IMR-90 (cell line): Measurements from ENCODE around the gene TMEM61. TPM values are rescaled to one million over a fixed set of nuclear protein-coding genes. Genes with fewer than 3 reads are reported as not detected.

Source experiments
- ATAC-seq: fragments of 200-7000 bp; cut with Tn5 transposase; 2 replicates; pipeline ENCODE4 v1.9.1; 2020; ENCODE audit warnings: low read depth, mild to moderate bottlenecking, moderate library complexity
- BruUV-seq: library from RNA; stranded (reverse); fragments of 400-500 nt; replicated peaks from 2 replicates; lab custom pipeline; 2021; lab: Mats Ljungman, UMichigan
- CTCF ChIA-PET: fragments of 300-600 bp; formaldehyde crosslinking; extraction: SDS; loops from one replicate; lab custom pipeline; 2021; ENCODE audit warnings: antibody characterized with exemption; lab: Yijun Ruan, JAX
- POLR2A ChIA-PET: fragments of 300-600 bp; sonication (Branson Sonifier 250); formaldehyde crosslinking; loops from one replicate; lab custom pipeline; 2022; ENCODE audit warnings: antibody characterized with exemption; ENCODE audit not compliant: unreplicated experiment; lab: Charles Lee
- DNase-seq: peaks from one replicate; pipeline ENCODE4 v3.0.0; 2013
- H2AFZ ChIP-seq: replicated peaks from 2 replicates; pipeline ENCODE3; 2013; ENCODE audit warnings: low read length, mild to moderate bottlenecking; ENCODE audit not compliant: poor library complexity
- H2AK5ac ChIP-seq: 2 replicates; pipeline ENCODE4 v1.6.1; 2013; ENCODE audit warnings: low read depth, low read length, inconsistent platforms
- H2AK9ac ChIP-seq: replicated peaks from 2 replicates; pipeline ENCODE3; 2013; ENCODE audit warnings: mild to moderate bottlenecking, low read depth, low read length, moderate library complexity; ENCODE audit not compliant: poor library complexity
- H2BK120ac ChIP-seq: 2 replicates; pipeline ENCODE4 v1.6.1; 2013; ENCODE audit warnings: low read depth, low read length, inconsistent platforms
- H2BK15ac ChIP-seq: 3 replicates; pipeline ENCODE4 v1.6.1; 2013; ENCODE audit warnings: low read depth, low read length, inconsistent platforms
- H2BK20ac ChIP-seq: 2 replicates; pipeline ENCODE4 v1.6.1; 2013; ENCODE audit warnings: low read depth, mild to moderate bottlenecking, inconsistent platforms, low read length, moderate library complexity
- H2BK5ac ChIP-seq: 2 replicates; pipeline ENCODE4 v1.6.1; 2013; ENCODE audit warnings: mild to moderate bottlenecking, low read depth, low read length, inconsistent platforms; ENCODE audit not compliant: poor library complexity, severe bottlenecking
- H3K14ac ChIP-seq: replicated peaks from 2 replicates; pipeline ENCODE4 v1.6.1; 2013; ENCODE audit warnings: low read depth, low read length, inconsistent platforms
- H3K18ac ChIP-seq: 2 replicates; pipeline ENCODE4 v1.6.1; 2013; ENCODE audit warnings: low read depth, low read length, control low read depth
- H3K23ac ChIP-seq: 2 replicates; pipeline ENCODE4 v1.6.1; 2013; ENCODE audit warnings: low read depth, low read length, inconsistent platforms
- H3K27ac ChIP-seq: 2 replicates; pipeline ENCODE4 v1.5.1; 2013; ENCODE audit warnings: mild to moderate bottlenecking, control low read depth, low read length; ENCODE audit not compliant: insufficient read depth
- H3K27me3 ChIP-seq: 2 replicates; pipeline ENCODE4 v1.6.1; 2013; ENCODE audit warnings: low read length; ENCODE audit not compliant: control insufficient read depth, insufficient read depth
- H3K36me3 ChIP-seq: 2 replicates; pipeline ENCODE4 v1.6.1; 2013; ENCODE audit warnings: low read length, mixed read lengths; ENCODE audit not compliant: control insufficient read depth, insufficient read depth
- H3K4ac ChIP-seq: 2 replicates; pipeline ENCODE4 v1.6.1; 2013; ENCODE audit warnings: low read depth, low read length, inconsistent platforms
- H3K4me1 ChIP-seq: 2 replicates; pipeline ENCODE4 v1.6.1; 2013; ENCODE audit warnings: low read length, mixed read lengths; ENCODE audit not compliant: control insufficient read depth, insufficient read depth
- H3K4me2 ChIP-seq: 2 replicates; pipeline ENCODE4 v1.6.1; 2013; ENCODE audit warnings: low read depth, mild to moderate bottlenecking, control low read depth, low read length, moderate library complexity
- H3K4me3 ChIP-seq: 2 replicates; pipeline ENCODE4 v1.5.1; 2013; ENCODE audit warnings: low read depth, mild to moderate bottlenecking, control low read depth, low read length, moderate library complexity; ENCODE audit not compliant: insufficient read depth
- H3K56ac ChIP-seq: 2 replicates; pipeline ENCODE4 v1.6.1; 2013; ENCODE audit warnings: low read length, inconsistent platforms; ENCODE audit not compliant: insufficient read depth; ENCODE audit errors: extremely low read depth
- H3K79me1 ChIP-seq, 2 experiments: 2 replicates each; pipeline ENCODE4 v1.6.1; 2013; ENCODE audit warnings: low read length in 2 of 2, inconsistent platforms in 1 of 2, low read depth in 1 of 2
- H3K9ac ChIP-seq: 2 replicates; pipeline ENCODE4 v1.6.1; 2013; ENCODE audit warnings: low read depth, low read length, control low read depth
- H3K9me1 ChIP-seq: 2 replicates; pipeline ENCODE4 v1.6.1; 2013; ENCODE audit warnings: low read length, inconsistent platforms; ENCODE audit not compliant: insufficient read depth
- H3K9me3 ChIP-seq: 2 replicates; pipeline ENCODE4 v1.6.1; 2013; ENCODE audit warnings: low read length; ENCODE audit not compliant: control insufficient read depth, insufficient read depth
- H4K20me1 ChIP-seq: 2 replicates; pipeline ENCODE4 v1.6.1; 2013; ENCODE audit warnings: low read length, inconsistent platforms; ENCODE audit not compliant: insufficient read depth
- H4K5ac ChIP-seq: 2 replicates; pipeline ENCODE4 v1.6.1; 2013; ENCODE audit warnings: mild to moderate bottlenecking, low read depth, low read length, control low read depth
- H4K8ac ChIP-seq, 2 experiments: 2 replicates each; pipeline ENCODE4 v1.6.1; 2013; ENCODE audit warnings: low read depth in 2 of 2, low read length in 2 of 2, control low read depth in 1 of 2, inconsistent platforms in 1 of 2
- H4K91ac ChIP-seq: 2 replicates; pipeline ENCODE4 v1.6.1; 2013; ENCODE audit warnings: low read depth, low read length, inconsistent platforms; ENCODE audit not compliant: insufficient read depth
- BHLHE40 ChIP-seq: fragments of 150-350 bp; IDR thresholded peaks from 2 replicates; pipeline ENCODE4 v1.6.1; 2016; ENCODE audit warnings: mild to moderate bottlenecking, low read depth, low read length
- CEBPB ChIP-seq: IDR thresholded peaks from 2 replicates; pipeline ENCODE4 v1.6.1; 2012; ENCODE audit warnings: low read depth, low read length, improper control_type of control experiment
- CTCF ChIP-seq: conservative IDR thresholded peaks from 2 replicates; pipeline ENCODE4 v1.5.1; 2012; ENCODE audit warnings: mild to moderate bottlenecking, low read depth, low read length, improper control_type of control experiment
- MXI1 ChIP-seq: IDR thresholded peaks from 2 replicates; pipeline ENCODE4 v1.6.1; 2012; ENCODE audit warnings: low read depth, mild to moderate bottlenecking, low read length, moderate library complexity, borderline replicate concordance
- RAD21 ChIP-seq: IDR thresholded peaks from 2 replicates; pipeline ENCODE4 v1.6.1; 2012; ENCODE audit warnings: low read length, improper control_type of control experiment
- RFX5 ChIP-seq: IDR thresholded peaks from 2 replicates; pipeline ENCODE4 v1.8.0; 2012; ENCODE audit warnings: low read depth, mild to moderate bottlenecking, low read length, moderate library complexity
- WGBS, 2 experiments: methylation state at CpG; one replicate each; pipeline versions ENCODE4 v1.1.5 to v1.1.7; 2013; ENCODE audit warnings: missing lambda C conversion rate in 2 of 2; ENCODE audit not compliant: insufficient read length in 1 of 2; ENCODE audit errors: extremely low coverage in 2 of 2; 5-methylcytosine and 5-hydroxymethylcytosine counted together
- dilution Hi-C: fragments of 300-500 bp; cut with HindIII; formaldehyde crosslinking; loops from one replicate; pipeline ENCODE4 v1.14.3; 2018; ENCODE audit warnings: low sequenced_read_pairs; ENCODE audit not compliant: unreplicated experiment
- in situ Hi-C: fragments of 300-500 bp; cut with MboI; formaldehyde crosslinking; loops from 3 replicates; pipeline ENCODE4 v1.14.3; 2019; ENCODE audit warnings: low sequenced_read_pairs, inconsistent platforms, mixed read lengths
- intact Hi-C: fragments of 100-400 bp; cut with micrococcal nuclease; formaldehyde crosslinking; loops from 2 replicates; pipeline ENCODE4 v1.10.0; 2022
- polyA plus RNA-seq, 3 experiments: library from polyadenylated mRNA; depleted of rRNA; stranded (reverse); fragments of >200 nt; gene quantifications; 2 replicates each; pipeline ENCODE4 v1.2.3, GENCODE V29; 2012; ENCODE audit warnings: low replicate concordance in 1 of 3
- total RNA-seq: library from RNA; depleted of rRNA; stranded (reverse); fragments of >200 nt; gene quantifications from 2 replicates; pipeline ENCODE4 v1.2.3, GENCODE V29; 2012
- TF ChIP-seq, protein P1 (sequence below): fragments of 150-350 bp; IDR thresholded peaks from 2 replicates; pipeline ENCODE4 v1.6.1; 2016; ENCODE audit warnings: low read depth, mild to moderate bottlenecking, low read length, moderate library complexity, borderline replicate concordance

Gene TMEM61
- total and polyA plus RNA-seq, 2 of the 4 experiments (the other 2 are of a cell fraction) = not detected

DNA sequence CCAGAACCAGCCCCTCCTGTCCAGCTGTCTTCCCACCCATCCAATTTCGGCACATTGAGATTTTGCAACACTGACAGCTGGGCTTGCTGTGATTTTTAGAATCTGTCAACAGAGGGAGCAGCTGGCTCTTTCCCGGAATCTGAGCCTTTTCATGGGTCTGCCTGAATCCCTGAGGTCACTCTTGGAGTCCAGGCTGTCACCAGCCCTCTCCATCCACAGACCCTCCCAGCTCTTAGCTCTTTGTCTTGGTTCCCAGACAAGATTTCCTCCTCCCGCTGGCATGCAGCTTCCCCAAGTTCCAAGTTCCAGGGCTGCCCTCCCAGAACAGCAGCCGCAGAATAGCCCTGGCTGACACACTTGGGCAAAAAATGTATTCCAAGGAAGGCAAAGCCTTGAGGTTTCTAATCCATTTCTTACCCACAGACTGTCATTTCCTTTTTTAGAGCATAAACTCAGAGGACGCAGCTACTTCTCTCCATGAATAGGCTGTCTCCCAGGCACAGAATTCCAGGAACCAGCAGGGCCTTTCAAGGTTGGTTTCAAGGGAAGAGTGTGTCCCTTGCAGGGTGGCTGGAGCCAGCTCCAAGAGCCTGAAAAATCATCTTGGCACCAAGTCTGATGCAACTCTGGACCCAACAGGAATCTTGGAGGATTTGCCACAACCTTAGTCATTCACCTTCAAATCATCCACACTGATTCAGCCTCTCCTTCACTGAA lies 7.1 kb upstream of the TMEM61 start:
- H2BK20ac ChIP-seq = peak overlapping the region; percentile 29; the same call in 1 of the 2 replicates
- no TSS peak for BruUV-seq
- H2BK15ac ChIP-seq = 0 out of 3 replicates have a peak overlapping the region, but pooled peaks have one; percentile 38
- ATAC-seq (peak; percentile 82), DNase-seq (peak; percentile 21)
- peak; percentile 61; the same call in 1 of the 2 replicates for TF ChIP-seq CEBPB
- peak; percentile 18; the same call in 1 of the 2 replicates for TF ChIP-seq RAD21
- TF ChIP-seq, protein P1, sequence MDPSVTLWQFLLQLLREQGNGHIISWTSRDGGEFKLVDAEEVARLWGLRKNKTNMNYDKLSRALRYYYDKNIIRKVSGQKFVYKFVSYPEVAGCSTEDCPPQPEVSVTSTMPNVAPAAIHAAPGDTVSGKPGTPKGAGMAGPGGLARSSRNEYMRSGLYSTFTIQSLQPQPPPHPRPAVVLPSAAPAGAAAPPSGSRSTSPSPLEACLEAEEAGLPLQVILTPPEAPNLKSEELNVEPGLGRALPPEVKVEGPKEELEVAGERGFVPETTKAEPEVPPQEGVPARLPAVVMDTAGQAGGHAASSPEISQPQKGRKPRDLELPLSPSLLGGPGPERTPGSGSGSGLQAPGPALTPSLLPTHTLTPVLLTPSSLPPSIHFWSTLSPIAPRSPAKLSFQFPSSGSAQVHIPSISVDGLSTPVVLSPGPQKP = no peak
- TF ChIP-seq MXI1 = no peak
- no peak for TF ChIP-seq RFX5
- TF ChIP-seq BHLHE40 = no peak
- peak; percentile 45 for TF ChIP-seq CTCF
- no peak overlapping the region for H2BK5ac ChIP-seq
- no peak overlapping the region for H4K5ac ChIP-seq
- peak overlapping the region; percentile 69 for H2AFZ ChIP-seq
- POLR2A ChIA-PET = no interaction called here
- H2AK9ac ChIP-seq = peak overlapping the region; percentile 31
- H3K27ac ChIP-seq = no peak overlapping the region
- no peak overlapping the region for H3K56ac ChIP-seq
- no peak overlapping the region for H3K23ac ChIP-seq
- no peak overlapping the region for H3K4ac ChIP-seq
- intact Hi-C loops (no loop called here), dilution Hi-C loops (no loop called here), in situ Hi-C loops (no loop called here)
- no peaks in the 10 kb centered on the region for H3K79me1 ChIP-seq
- H4K20me1 ChIP-seq = no peaks in the 10 kb centered on the region
- H3K4me1 ChIP-seq = peaks cover 2% of the 10 kb centered on the region
- no peak overlapping the region for H4K91ac ChIP-seq
- 10% methylated on average over 2 of the region's 5 CpGs; no CpG with 5 or more reads in 1 of the 2 experiments for WGBS, 2 experiments
- no peak overlapping the region for H2BK120ac ChIP-seq
- no peak overlapping the region for H2AK5ac ChIP-seq
- H3K36me3 ChIP-seq = no peaks in the 10 kb centered on the region
- no peak overlapping the region for H3K9ac ChIP-seq
- CTCF ChIA-PET = interaction anchor here (0.6 to 1.5 kb wide), 9 partner anchors 10 to 49 kb away, joined by 3 to 6 read pairs (median 3); no protein-coding TSS in a partner anchor
- no peak overlapping the region for H4K8ac ChIP-seq
- no peak overlapping the region for H3K4me3 ChIP-seq
- no peak overlapping the region for H3K14ac ChIP-seq
- H3K9me1 ChIP-seq = peaks cover 5% of the 10 kb centered on the region; the same call in 1 of the 2 replicates
- no peak overlapping the region for H3K18ac ChIP-seq
- H3K4me2 ChIP-seq = no peak overlapping the region
- peaks cover 23% of the 10 kb centered on the region for H3K27me3 ChIP-seq
- H3K9me3 ChIP-seq = no peaks in the 10 kb centered on the region
